Ishikawa (cell line): ENCODE results near the gene PRSS38.

ENCODE experiments used
- CEBPB ChIP-seq: IDR thresholded peaks from 2 replicates; pipeline ENCODE4 v1.6.1; 2012
- CREB1 ChIP-seq: IDR thresholded peaks from 2 replicates; pipeline ENCODE4 v1.6.1; 2012; ENCODE audit warnings: low read depth
- EGR1 ChIP-seq: IDR thresholded peaks from 2 replicates; pipeline ENCODE4 v1.6.1; 2012
- EP300 ChIP-seq: IDR thresholded peaks from 2 replicates; pipeline ENCODE4 v1.6.1; 2012; ENCODE audit warnings: borderline replicate concordance
- FOXM1 ChIP-seq: IDR thresholded peaks from 2 replicates; pipeline ENCODE4 v1.6.1; 2012; ENCODE audit warnings: low read depth, borderline replicate concordance
- MAX ChIP-seq: IDR thresholded peaks from 2 replicates; pipeline ENCODE4 v1.6.1; 2012
- RAD21 ChIP-seq: IDR thresholded peaks from 2 replicates; pipeline ENCODE4 v1.6.1; 2012; ENCODE audit warnings: low read depth
- TAF1 ChIP-seq: IDR thresholded peaks from 2 replicates; pipeline ENCODE4 v1.6.1; 2012; ENCODE audit warnings: low read depth, mild to moderate bottlenecking
- TCF12 ChIP-seq: IDR thresholded peaks from 2 replicates; pipeline ENCODE4 v1.6.1; 2012; ENCODE audit warnings: low read depth
- TEAD4 ChIP-seq: IDR thresholded peaks from 2 replicates; pipeline ENCODE4 v1.6.1; 2012
- USF1 ChIP-seq: IDR thresholded peaks from 2 replicates; pipeline ENCODE4 v1.6.1; 2012
- YY1 ChIP-seq: IDR thresholded peaks from 2 replicates; pipeline ENCODE4 v1.6.1; 2012; ENCODE audit warnings: low read depth
- TF ChIP-seq, protein P1 (sequence below): IDR thresholded peaks from 2 replicates; pipeline ENCODE4 v1.6.1; 2012; ENCODE audit warnings: low read depth, mild to moderate bottlenecking

- TF ChIP-seq TAF1: no peak
- no peak for TF ChIP-seq CEBPB
- no peak for TF ChIP-seq MAX
- TF ChIP-seq RAD21: no peak
- TF ChIP-seq CREB1: no peak
- no peak for TF ChIP-seq FOXM1
- TF ChIP-seq TCF12: no peak
- TF ChIP-seq YY1: no peak
- TF ChIP-seq, protein P1, sequence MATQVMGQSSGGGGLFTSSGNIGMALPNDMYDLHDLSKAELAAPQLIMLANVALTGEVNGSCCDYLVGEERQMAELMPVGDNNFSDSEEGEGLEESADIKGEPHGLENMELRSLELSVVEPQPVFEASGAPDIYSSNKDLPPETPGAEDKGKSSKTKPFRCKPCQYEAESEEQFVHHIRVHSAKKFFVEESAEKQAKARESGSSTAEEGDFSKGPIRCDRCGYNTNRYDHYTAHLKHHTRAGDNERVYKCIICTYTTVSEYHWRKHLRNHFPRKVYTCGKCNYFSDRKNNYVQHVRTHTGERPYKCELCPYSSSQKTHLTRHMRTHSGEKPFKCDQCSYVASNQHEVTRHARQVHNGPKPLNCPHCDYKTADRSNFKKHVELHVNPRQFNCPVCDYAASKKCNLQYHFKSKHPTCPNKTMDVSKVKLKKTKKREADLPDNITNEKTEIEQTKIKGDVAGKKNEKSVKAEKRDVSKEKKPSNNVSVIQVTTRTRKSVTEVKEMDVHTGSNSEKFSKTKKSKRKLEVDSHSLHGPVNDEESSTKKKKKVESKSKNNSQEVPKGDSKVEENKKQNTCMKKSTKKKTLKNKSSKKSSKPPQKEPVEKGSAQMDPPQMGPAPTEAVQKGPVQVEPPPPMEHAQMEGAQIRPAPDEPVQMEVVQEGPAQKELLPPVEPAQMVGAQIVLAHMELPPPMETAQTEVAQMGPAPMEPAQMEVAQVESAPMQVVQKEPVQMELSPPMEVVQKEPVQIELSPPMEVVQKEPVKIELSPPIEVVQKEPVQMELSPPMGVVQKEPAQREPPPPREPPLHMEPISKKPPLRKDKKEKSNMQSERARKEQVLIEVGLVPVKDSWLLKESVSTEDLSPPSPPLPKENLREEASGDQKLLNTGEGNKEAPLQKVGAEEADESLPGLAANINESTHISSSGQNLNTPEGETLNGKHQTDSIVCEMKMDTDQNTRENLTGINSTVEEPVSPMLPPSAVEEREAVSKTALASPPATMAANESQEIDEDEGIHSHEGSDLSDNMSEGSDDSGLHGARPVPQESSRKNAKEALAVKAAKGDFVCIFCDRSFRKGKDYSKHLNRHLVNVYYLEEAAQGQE: no peak
- TF ChIP-seq EP300: no peak
- no peak for TF ChIP-seq USF1
- TF ChIP-seq TEAD4: no peak
- no peak for TF ChIP-seq EGR1
These were observed 11.5 kb upstream of the PRSS38 start for GRCh38 chr1:227803933-227804332.
